WI38 (cell line): ENCODE results near the gene APOBEC3C.
"Not testable (repeated sequence)": the region's sequence is repeated elsewhere in the genome, so short reads cannot be mapped to it uniquely, and the experiment has no call there.

Source experiments
- H3K4me3 ChIP-seq: 2 replicates; pipeline ENCODE4 v1.5.1; 2011; ENCODE audit warnings: low read depth, mild to moderate bottlenecking, control low read depth, low read length
- TF ChIP-seq, protein P1 (sequence below): IDR thresholded peaks from 2 replicates; pipeline ENCODE4 v1.5.1; 2012; ENCODE audit warnings: low read depth, mild to moderate bottlenecking, control low read depth, low read length

Gene APOBEC3C

DNA sequence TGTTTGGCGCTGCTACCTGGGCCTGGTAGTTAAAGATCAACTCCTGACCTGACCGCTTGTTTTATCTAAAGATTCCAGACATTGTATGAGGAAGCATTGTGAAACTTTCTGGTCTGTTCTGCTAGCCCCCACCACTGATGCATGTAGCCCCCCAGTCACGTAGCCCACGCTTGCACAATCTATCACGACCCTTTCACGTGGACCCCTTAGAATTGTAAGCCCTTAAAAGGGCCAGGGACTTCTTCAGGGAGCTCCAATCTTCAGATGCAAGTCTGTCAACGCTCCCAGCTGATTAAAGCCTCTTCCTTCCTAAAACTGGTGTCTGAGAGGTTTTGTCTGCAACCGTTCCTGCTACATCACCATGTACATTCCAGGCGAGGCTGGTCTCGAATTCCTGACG, 41.6 kb downstream of the APOBEC3C start:
- TF ChIP-seq, protein P1, sequence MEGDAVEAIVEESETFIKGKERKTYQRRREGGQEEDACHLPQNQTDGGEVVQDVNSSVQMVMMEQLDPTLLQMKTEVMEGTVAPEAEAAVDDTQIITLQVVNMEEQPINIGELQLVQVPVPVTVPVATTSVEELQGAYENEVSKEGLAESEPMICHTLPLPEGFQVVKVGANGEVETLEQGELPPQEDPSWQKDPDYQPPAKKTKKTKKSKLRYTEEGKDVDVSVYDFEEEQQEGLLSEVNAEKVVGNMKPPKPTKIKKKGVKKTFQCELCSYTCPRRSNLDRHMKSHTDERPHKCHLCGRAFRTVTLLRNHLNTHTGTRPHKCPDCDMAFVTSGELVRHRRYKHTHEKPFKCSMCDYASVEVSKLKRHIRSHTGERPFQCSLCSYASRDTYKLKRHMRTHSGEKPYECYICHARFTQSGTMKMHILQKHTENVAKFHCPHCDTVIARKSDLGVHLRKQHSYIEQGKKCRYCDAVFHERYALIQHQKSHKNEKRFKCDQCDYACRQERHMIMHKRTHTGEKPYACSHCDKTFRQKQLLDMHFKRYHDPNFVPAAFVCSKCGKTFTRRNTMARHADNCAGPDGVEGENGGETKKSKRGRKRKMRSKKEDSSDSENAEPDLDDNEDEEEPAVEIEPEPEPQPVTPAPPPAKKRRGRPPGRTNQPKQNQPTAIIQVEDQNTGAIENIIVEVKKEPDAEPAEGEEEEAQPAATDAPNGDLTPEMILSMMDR, result no peak
- H3K4me3 ChIP-seq, result no peak overlapping the region

DNA sequence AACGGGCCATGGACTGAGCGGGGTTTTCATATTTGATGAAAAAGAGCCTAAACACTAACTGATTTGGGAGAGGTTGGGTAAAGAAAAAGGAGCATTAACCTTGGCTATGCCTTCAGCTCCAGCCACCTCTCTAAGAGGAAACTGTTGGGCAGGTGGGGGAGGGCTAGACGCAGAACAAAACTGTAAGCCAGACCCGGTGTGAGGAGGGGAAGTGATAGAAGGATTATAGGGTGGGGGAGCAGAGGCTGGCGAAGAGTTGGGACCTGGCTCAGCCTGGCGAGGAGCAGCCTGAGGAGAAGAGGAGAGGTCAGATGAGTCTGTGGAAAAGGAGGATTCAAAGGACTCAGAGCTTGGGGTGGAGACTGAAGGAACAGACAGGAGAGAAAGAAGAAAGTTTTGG, 47.2 kb downstream of the APOBEC3C start:
- not testable (repeated sequence) for H3K4me3 ChIP-seq

DNA sequence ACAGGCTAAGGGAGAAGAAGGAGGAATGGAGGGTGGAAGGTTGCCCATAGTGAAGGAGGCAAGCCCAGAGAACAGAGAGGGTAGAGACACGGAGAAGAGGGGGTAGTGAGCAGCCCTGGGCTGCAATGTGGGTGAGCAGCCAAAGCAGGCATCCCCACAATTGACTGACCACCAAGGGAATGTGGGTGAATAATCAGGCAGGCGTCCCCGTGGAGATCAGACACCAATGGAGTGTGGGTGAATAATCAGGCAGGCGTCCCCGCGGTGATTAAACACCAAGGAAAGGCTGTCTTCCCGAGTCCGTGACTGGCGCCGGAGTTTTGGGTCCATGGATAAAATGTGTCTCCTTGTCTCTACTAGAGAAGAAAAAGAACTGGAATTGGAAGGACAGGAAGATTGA, 47.9 kb downstream of the APOBEC3C start:
- not testable (repeated sequence) for H3K4me3 ChIP-seq

DNA sequence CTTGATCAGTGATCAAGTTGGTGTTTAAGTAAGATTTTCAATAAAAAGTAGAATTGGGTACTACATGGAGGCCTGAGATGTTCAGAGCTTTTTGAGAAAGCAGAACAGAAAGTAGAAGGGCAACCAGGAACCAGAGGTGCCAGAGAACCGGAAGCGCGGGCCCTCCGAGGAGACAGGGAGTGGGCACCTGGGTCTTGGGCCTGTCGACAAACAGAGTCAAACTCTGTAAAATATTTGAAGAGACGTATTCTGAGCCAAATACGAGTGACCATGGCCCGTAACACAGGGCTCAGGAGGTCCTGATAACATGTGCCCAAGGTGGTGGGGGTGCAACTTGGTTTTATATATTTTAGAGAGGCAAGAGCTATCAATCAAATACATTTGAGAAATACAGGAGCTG, 49.8 kb downstream of the APOBEC3C start:
- not testable (repeated sequence) for H3K4me3 ChIP-seq

DNA sequence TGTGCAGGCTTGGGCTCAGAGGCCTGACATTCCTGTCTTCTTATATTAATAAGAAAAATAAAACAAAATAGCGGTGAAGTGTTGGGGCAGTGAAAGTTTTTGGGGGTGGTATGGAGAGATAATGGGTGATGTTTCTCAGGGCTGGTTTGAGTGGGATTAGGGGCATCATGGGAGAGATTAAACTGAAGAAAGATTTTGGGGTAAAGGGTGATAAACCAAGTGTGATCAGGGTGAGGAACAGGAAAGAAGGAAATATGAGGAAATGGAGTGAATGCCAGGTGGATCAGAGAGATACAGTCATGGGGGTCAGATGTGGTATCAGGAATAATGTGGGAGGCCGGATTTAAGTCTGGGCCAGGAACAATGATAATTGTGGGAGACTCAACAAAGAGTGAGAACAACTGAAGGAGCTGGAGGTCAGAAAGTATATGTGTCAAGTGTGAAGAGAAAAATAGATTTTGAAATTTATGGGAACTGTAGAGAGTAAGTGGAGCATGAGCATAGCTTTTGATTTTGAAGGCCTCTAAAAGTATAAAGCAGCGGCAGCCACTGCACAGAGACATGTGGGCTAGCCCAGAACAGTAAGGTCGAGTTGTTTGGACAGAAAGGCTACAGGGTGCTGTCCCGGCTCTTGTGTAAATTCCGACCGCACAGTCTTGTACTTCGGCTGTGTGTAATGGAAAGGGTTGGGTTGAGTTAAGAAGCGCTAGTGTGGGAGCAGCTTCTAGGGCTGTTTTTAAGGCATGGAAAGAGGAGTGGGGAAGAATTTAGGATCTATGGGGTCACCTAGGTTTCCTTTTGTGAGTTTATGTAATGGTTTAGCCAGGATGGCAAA, 52.6 kb downstream of the APOBEC3C start:
- not testable (repeated sequence) for H3K4me3 ChIP-seq

DNA sequence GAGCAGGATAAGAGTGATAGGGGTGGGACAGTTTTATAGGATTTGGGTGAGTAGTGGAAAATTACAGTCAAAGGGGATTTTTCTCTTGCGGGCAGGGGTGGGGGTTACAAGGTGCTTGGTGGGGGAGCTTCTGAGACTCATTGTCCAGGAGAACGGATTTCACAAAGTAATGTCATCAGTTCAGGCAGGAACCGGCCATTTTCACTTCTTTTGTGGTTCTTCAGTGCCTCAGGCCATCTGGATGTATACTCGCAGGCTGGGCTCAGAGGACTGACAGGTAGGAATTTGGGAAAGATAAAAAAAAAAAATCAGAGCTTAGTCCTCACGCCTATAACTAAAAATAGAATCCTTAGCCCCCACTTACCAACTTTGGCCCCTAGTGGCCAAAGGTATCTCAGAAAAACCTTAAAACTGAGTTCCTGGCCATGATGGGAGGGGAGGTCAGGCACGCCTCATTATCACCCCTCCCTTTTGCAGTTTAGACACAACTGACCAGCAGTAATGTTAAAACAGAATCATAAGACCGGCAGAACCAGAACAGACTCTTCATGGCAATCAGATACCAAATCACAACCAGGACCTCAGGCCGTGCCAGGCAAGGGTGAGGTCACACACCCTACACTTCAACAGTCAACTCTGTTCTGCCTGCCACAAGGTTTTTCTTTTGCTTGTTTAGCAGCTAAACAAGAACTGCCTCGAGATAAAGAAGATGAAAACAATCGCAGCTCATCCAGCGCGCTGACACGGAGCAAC, 54.2 kb downstream of the APOBEC3C start:
- TF ChIP-seq, protein P1, result no peak
- H3K4me3 ChIP-seq, result no peak overlapping the region
